H9 (cell line): Measurements from ENCODE around the gene ABCF2. TPM values are rescaled to one million over a fixed set of nuclear protein-coding genes. Genes with fewer than 3 reads are reported as not detected.

Source experiments
- DNase-seq: peaks from one replicate; pipeline ENCODE4 v3.0.0-alpha.2; 2017
- H2AFZ ChIP-seq: one replicate; pipeline ENCODE4 v1.6.1; 2013; ENCODE audit warnings: mild to moderate bottlenecking, low read length, control low read depth, moderate library complexity
- H2AK5ac ChIP-seq: 2 replicates; pipeline ENCODE4 v1.6.1; 2013; ENCODE audit warnings: low read length, control low read depth, mixed read lengths; ENCODE audit not compliant: insufficient read length
- H2BK120ac ChIP-seq: one replicate; pipeline ENCODE4 v1.6.1; 2013; ENCODE audit warnings: low read depth, mild to moderate bottlenecking, low read length, control low read depth, inconsistent platforms; ENCODE audit not compliant: poor library complexity, severe bottlenecking
- H2BK12ac ChIP-seq: 2 replicates; pipeline ENCODE4 v1.6.1; 2013; ENCODE audit warnings: low read length, control low read depth, mixed read lengths, low read depth; ENCODE audit not compliant: insufficient read length
- H2BK15ac ChIP-seq: 2 replicates; pipeline ENCODE4 v1.6.1; 2013; ENCODE audit warnings: low read depth, low read length, control low read depth
- H2BK20ac ChIP-seq: one replicate; pipeline ENCODE4 v1.6.1; 2013; ENCODE audit warnings: low read depth, mild to moderate bottlenecking, low read length, control low read depth, inconsistent platforms; ENCODE audit not compliant: poor library complexity, severe bottlenecking
- H2BK5ac ChIP-seq: 2 replicates; pipeline ENCODE4 v1.6.1; 2013; ENCODE audit warnings: low read length, control low read depth, mixed read lengths; ENCODE audit not compliant: insufficient read length
- H3K14ac ChIP-seq: 2 replicates; pipeline ENCODE4 v1.6.1; 2013; ENCODE audit warnings: low read length, control low read depth; ENCODE audit not compliant: insufficient read depth
- H3K18ac ChIP-seq: 2 replicates; pipeline ENCODE4 v1.6.1; 2013; ENCODE audit warnings: low read depth, mild to moderate bottlenecking, mixed read lengths, low read length, control low read depth; ENCODE audit not compliant: insufficient read length
- H3K23ac ChIP-seq: 2 replicates; pipeline ENCODE4 v1.6.1; 2013; ENCODE audit warnings: low read length, control low read depth, mixed read lengths, low read depth; ENCODE audit not compliant: insufficient read length
- H3K23me2 ChIP-seq: 2 replicates; pipeline ENCODE4 v1.6.1; 2013; ENCODE audit warnings: low read depth, mild to moderate bottlenecking, mixed read lengths, low read length, control low read depth; ENCODE audit not compliant: insufficient read length, poor library complexity, severe bottlenecking
- H3K27ac ChIP-seq: 2 replicates; pipeline ENCODE4 v1.5.1; 2013; ENCODE audit warnings: low read length, control low read depth, mixed read lengths, low read depth; ENCODE audit not compliant: insufficient read length
- H3K27me3 ChIP-seq: 2 replicates; pipeline ENCODE4 v1.6.1; 2013; ENCODE audit warnings: low read length, control low read depth, inconsistent platforms; ENCODE audit not compliant: insufficient read depth
- H3K4ac ChIP-seq: 2 replicates; pipeline ENCODE4 v1.6.1; 2013; ENCODE audit warnings: low read depth, mild to moderate bottlenecking, control low read depth, inconsistent platforms, low read length, moderate library complexity
- H3K4me1 ChIP-seq: 2 replicates; pipeline ENCODE4 v1.6.1; 2013; ENCODE audit warnings: low read length, control low read depth, inconsistent platforms; ENCODE audit not compliant: insufficient read depth
- H3K4me2 ChIP-seq: 2 replicates; pipeline ENCODE4 v1.6.1; 2013; ENCODE audit warnings: low read length, control low read depth, mixed read lengths; ENCODE audit not compliant: insufficient read length, insufficient read depth
- H3K56ac ChIP-seq: 2 replicates; pipeline ENCODE4 v1.6.1; 2013; ENCODE audit warnings: low read depth, mild to moderate bottlenecking, mixed read lengths, low read length, control low read depth; ENCODE audit not compliant: insufficient read length
- H3K79me1 ChIP-seq: 2 replicates; pipeline ENCODE4 v1.6.1; 2013; ENCODE audit warnings: low read depth, mild to moderate bottlenecking, moderate library complexity, low read length, control low read depth, inconsistent platforms; ENCODE audit not compliant: insufficient read depth, poor library complexity, severe bottlenecking
- H3K79me2 ChIP-seq: 2 replicates; pipeline ENCODE4 v1.6.1; 2013; ENCODE audit warnings: low read length, control low read depth, inconsistent platforms; ENCODE audit not compliant: insufficient read depth
- H3K9ac ChIP-seq: 2 replicates; pipeline ENCODE4 v1.6.1; 2013; ENCODE audit warnings: low read length, control low read depth, mixed read lengths; ENCODE audit not compliant: insufficient read length; ENCODE audit errors: extremely low read depth
- H3K9me3 ChIP-seq: one replicate; pipeline ENCODE4 v1.6.1; 2013; ENCODE audit warnings: low read depth, low read length, inconsistent platforms; ENCODE audit not compliant: control insufficient read depth
- H3T11ph ChIP-seq: one replicate; pipeline ENCODE4 v1.6.1; 2013; ENCODE audit warnings: mild to moderate bottlenecking, low read length, control low read depth, inconsistent platforms
- H4K20me1 ChIP-seq: one replicate; pipeline ENCODE4 v1.6.1; 2013; ENCODE audit not compliant: control insufficient read depth, insufficient read length, insufficient read depth
- H4K5ac ChIP-seq: 2 replicates; pipeline ENCODE4 v1.6.1; 2013; ENCODE audit warnings: low read depth, mild to moderate bottlenecking, mixed read lengths, low read length, control low read depth; ENCODE audit not compliant: insufficient read length
- H4K8ac ChIP-seq: replicated peaks from 2 replicates; pipeline ENCODE4 v1.6.1; 2013; ENCODE audit warnings: low read length, control low read depth, mixed read lengths, low read depth; ENCODE audit not compliant: insufficient read length
- H4K91ac ChIP-seq: 2 replicates; pipeline ENCODE4 v1.6.1; 2013; ENCODE audit warnings: low read depth, mild to moderate bottlenecking, moderate library complexity, mixed read lengths, low read length, control low read depth; ENCODE audit not compliant: insufficient read length
- H3K27ac Mint-ChIP-seq, 3 experiments: 2 replicates in 2 of 3; 3 replicates in 1 of 3; pipeline ENCODE4 v1.8.0; 2020 to 2021; ENCODE audit warnings: mixed read lengths in 3 of 3, mild to moderate bottlenecking in 1 of 3, moderate library complexity in 1 of 3
- H3K27me3 Mint-ChIP-seq: 2 replicates; pipeline ENCODE4 v1.8.0; 2021; ENCODE audit warnings: low read depth, mild to moderate bottlenecking, moderate library complexity, mixed read lengths
- H3K36me3 Mint-ChIP-seq, 3 experiments: 2 replicates in 2 of 3; 3 replicates in 1 of 3; pipeline ENCODE4 v1.8.0; 2020 to 2021; ENCODE audit warnings: low read depth in 3 of 3, mixed read lengths in 3 of 3; ENCODE audit not compliant: insufficient read depth in 1 of 3
- H3K4me1 Mint-ChIP-seq, 2 experiments: 2 replicates each; pipeline ENCODE4 v1.8.0; 2020; ENCODE audit warnings: mixed read lengths in 2 of 2
- H3K4me3 Mint-ChIP-seq, 2 experiments: 2 replicates in 1 of 2; 3 replicates in 1 of 2; pipeline ENCODE4 v1.8.0; 2020 to 2021; ENCODE audit warnings: mild to moderate bottlenecking in 2 of 2, mixed read lengths in 2 of 2, moderate library complexity in 1 of 2
- H3K9me3 Mint-ChIP-seq, 2 experiments: 2 replicates in 1 of 2; 3 replicates in 1 of 2; pipeline ENCODE4 v1.8.0; 2020; ENCODE audit warnings: mild to moderate bottlenecking in 2 of 2, mixed read lengths in 2 of 2, moderate library complexity in 1 of 2
- CTCF ChIP-seq: fragments of 200-600 bp; sonication (generic); conservative IDR thresholded peaks from 3 replicates; pipeline ENCODE4 v1.8.0; 2021; ENCODE audit warnings: antibody characterized with exemption, mild to moderate bottlenecking
- WGBS: extraction: QIAGEN DNeasy Blood & Tissue Kit; methylation state at CpG from one replicate; pipeline ENCODE4 v1.1.7; 2013; ENCODE audit warnings: missing lambda C conversion rate, low lambda C conversion rate, mixed read lengths; ENCODE audit not compliant: insufficient read length; ENCODE audit errors: extremely low coverage; 5-methylcytosine and 5-hydroxymethylcytosine counted together
- total RNA-seq: library from RNA; stranded (reverse); gene quantifications from 2 replicates; pipeline ENCODE4 v1.2.1, GENCODE V29; 2021

Gene ABCF2
- total RNA-seq, 1 experiment from 2014 or later, result 70.1 TPM

GRCh38 chr7:151193203-151193978 is 33.6 kb downstream of the ABCF2 start:
- no peak overlapping the region for H2BK12ac ChIP-seq
- H3K4me2 ChIP-seq, result no peak overlapping the region
- H3K27me3 ChIP-seq, result no peaks in the 10 kb centered on the region; the same call in 1 of the 2 replicates
- Mint-ChIP-seq H3K4me3 (no peak overlapping the region), H3K36me3 (no peaks in the 10 kb centered on the region), H3K9me3 (no peaks in the 10 kb centered on the region), H3K27ac (no peak overlapping the region), H3K27me3 (peaks cover 27% of the 10 kb centered on the region), H3K4me1 (no peaks in the 10 kb centered on the region)
- no peaks in the 10 kb centered on the region for H3K23me2 ChIP-seq
- no peak overlapping the region for H2BK15ac ChIP-seq
- no peak overlapping the region for H3K9ac ChIP-seq
- H3K23ac ChIP-seq, result no peak overlapping the region
- TF ChIP-seq CTCF, result no peak
- no peak overlapping the region for H4K5ac ChIP-seq
- no peak overlapping the region for H2BK20ac ChIP-seq
- H3K79me1 ChIP-seq, result no peaks in the 10 kb centered on the region
- no CpG with 5 or more reads among the region's 14 CpGs for WGBS
- no peaks in the 10 kb centered on the region for H4K20me1 ChIP-seq
- H2AFZ ChIP-seq, result no peak overlapping the region
- no peak overlapping the region for H2BK5ac ChIP-seq
- H3K18ac ChIP-seq, result no peak overlapping the region
- no peak overlapping the region for H2BK120ac ChIP-seq
- H3K27ac ChIP-seq, result no peak overlapping the region
- no peak overlapping the region for H4K91ac ChIP-seq
- no peak overlapping the region for H3K4ac ChIP-seq
- no peaks in the 10 kb centered on the region; the same call in 1 of the 2 replicates for H3K4me1 ChIP-seq
- H3K79me2 ChIP-seq, result no peaks in the 10 kb centered on the region
- H3K14ac ChIP-seq, result no peak overlapping the region; the same call in 1 of the 2 replicates
- no peak overlapping the region for H3T11ph ChIP-seq
- H3K9me3 ChIP-seq, result no peaks in the 10 kb centered on the region
- no peak overlapping the region for H3K56ac ChIP-seq
- H4K8ac ChIP-seq, result no peak overlapping the region
- no peak overlapping the region for H2AK5ac ChIP-seq
- no peak for DNase-seq
